Glomerular visceral epithelial cell (primary cell): ENCODE results near the gene SLC22A15.
"Not testable (repeated sequence)": the region's sequence is repeated elsewhere in the genome, so short reads cannot be mapped to it uniquely, and the experiment has no call there.

Source experiments
- DNase-seq: peaks from one replicate; pipeline ENCODE4 v3.0.0-alpha.2; 2016; ENCODE audit errors: extremely low spot score

SLC22A15 gene

DNA sequence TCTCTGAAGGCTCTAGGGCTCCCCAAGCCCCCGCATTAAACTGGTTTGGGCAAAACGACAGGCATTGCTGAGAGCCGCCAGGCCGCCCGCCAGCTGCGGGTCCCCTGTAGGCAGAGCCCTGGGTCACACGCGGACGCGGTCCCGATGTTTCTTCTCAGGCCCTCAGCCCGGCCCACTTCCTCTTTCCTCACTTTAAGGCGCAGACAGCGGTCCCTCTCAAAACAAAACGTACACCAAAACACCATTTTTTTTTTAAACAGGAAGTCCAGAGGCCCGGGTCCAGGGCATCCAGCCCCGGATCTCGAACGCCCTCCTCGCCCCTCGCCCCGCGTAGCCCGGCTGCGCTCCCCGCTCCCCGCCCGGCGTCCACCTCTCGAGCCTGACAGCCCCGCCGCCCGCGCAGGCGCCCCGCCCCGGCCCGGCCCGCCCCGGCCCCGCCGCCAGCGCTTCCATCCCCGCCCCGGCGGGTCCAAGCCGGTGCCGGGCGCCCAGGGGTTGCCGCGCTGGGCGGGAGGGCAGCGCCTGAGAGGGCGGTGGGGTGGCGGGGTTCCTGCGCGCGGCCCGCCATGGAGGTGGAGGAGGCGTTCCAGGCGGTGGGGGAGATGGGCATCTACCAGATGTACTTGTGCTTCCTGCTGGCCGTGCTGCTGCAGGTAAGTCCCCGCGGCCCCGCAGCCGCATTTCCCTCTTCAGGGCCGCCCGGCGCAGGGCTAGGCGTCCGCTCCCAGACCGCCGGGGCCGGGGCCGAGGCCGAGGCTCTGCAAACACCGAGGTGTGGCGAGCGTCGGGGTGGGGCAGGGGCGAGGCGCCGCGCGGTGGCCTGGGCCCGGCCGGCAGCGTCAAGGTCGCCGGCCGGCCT, at the start of gene SLC22A15:
Gene SLC22A15, plus strand, starts transcription at position 452 of the 859 bp plus-strand sequence. Its CDS starts 115 bp downstream, at position 567.
- peak; percentile 68 for DNase-seq

DNA sequence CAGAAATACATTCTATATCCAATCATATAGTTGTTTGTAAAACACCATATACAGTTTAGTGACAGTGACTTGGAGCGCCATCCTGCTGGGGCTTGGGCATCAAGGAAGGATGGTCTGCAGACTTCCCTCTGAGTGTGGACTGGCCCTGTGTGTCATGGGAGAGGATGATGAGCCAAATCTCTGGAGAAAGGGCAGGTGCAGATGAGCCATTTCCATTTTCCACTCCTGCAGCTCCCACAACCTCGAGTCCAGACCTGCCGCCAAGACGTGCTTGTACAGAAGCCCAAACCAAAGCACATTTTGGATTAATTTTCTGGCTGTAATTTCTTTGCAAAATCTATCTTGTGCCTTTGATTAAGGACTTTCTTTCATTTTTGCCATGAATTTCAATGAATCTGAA, 48.3 kb upstream of the SLC22A15 start:
- no peak for DNase-seq

DNA sequence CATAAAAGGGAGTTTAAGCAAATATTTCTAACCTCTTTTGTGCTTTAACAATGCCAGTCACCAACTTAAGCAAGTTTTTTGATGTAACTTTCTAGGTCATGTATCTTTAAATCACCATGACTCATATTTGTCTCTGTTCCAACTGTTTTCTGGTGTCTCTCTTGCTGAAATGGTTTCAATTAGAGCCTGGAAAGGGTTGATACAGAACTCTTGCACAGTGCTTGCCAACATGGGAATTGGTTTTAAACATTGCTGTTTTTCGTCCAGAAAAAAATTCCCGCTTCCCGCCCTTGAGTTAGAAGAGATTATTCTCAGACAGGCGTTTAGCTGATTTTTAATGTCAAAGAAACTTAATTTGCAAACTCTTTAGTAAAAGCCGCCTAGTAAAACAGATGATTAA, 46.4 kb upstream of the SLC22A15 start:
- DNase-seq, result no peak

DNA sequence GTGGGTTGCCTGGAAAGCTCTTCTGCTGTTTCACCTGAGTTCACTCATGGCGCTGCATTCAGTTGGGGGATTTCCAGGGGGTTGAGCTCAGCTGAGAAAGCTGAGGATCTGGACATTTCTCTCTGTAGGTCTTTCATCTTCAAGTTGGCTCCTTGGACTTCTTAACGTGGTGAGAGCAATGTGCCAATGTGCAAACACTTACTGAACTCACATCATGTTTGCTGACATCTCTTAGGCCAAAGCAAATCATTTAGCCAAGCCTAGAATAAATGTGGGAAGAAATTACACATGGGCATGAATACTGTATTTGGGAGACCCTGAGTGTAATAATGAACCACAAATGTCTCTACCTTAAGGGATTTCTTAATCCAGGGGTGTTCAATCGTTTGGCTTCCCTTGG, 42.7 kb upstream of the SLC22A15 start:
- no peak for DNase-seq

DNA sequence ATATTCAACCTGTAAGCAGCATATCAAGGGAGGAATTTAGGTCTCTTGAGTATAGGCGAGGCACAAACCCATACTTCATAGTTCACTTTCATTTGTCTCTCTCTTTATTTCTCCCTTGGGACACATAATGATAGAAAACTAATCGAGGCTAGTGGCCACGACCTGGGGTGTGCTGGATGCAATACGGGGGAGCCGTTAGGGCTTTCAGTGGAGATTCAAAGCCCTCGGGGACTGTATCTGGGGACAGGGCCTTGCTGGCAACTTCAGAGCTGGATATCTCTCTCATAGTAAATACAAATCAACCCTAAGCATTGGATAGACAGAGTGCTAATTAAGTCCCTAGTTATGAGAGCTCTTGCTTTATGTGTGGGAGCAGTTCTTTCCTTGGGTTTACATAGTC, 36.9 kb upstream of the SLC22A15 start:
- DNase-seq, result no peak

DNA sequence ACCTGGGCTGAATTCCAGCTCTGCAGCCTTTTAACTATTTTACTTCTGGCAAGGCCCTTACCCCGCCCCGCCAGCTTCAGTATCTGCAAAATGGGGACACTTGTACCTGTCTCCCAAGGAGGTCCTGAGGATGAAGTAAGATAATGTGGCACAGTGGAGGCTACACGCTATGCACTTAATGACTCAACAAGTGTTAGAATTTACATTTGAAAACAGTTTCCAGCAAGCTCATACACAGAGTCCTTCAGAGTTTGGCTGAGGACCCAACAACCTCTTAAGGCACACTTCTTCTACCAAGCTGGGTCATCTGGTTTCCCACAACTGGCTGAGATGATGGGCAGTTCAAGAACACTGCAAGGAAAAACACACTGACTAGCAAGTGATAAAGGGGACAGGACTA, 30.2 kb upstream of the SLC22A15 start:
- no peak for DNase-seq

DNA sequence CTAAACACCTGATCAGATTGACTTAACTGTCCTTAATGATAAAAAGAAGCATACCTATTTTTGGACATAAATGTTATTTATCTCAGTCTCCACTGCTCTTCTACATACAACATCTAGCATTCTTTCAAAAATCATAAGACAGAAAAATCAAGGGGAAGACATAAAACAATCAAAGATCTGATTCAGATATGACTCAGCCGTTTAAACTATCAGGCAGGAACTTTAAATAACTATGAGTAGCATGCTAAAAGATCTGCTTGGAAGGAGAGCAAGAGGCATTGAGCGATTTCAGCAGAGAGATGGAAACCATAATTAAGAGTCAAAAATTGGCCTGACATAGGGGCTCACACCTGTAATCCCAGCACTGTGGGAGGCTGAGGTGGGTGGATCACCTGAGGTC, 27.2 kb upstream of the SLC22A15 start:
- DNase-seq, result no peak

DNA sequence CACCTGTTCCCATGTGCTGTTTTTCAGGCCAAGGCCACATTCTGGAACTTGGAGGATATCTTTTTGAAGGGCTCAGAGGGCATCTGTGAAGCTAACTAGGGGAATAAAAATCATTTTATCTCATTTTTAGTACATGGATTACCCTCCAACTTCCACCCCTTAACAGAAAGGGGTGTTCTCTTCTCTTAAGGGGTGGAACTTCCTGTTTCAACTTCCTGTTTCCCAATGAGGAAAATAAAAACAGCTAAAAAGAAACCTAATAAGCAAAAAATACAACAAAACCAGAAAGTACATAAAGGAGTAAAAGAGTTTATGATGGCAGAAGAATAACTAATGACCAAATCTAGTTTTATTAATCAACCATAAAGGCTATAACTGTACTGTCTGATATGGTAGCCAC, 24.8 kb upstream of the SLC22A15 start:
- no peak for DNase-seq

DNA sequence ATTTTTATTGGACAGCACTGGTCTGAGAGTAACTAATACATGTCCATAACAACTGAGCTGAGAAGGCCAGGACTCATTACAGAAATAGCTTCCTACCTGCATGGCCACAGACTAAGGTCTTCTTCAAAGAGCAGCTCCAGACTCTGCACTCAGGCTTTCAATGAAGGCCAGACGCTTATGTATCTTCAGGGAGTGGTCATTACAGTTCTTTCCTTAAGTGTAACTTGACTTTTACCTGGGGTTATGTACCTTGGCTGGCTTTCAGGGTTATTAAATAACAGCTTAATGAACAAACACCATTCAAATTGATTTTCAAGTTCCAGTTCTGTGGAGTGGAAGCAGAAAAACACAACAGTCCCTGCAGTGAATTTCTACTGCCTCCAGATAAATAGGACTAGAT, 23.8 kb upstream of the SLC22A15 start:
- DNase-seq, result no peak

DNA sequence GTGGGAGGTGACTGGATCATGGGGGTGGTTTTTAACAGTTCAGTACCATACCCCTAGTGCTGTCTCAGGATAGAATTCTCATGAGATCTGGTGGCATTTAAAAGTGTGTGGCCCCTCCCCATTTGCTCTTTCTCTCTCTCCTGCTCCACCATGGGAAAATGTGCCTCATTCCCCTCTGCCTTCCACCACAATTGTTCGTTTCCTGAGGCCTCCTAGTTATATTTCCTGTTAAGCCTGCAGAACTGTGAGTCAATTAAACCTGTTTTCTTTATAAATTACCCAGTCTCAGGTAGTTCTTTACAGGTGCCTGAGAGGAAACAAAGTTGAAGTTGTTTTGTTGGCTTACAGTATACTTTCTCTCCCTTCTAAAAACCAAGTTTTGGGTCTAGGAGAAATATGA, 23.1 kb upstream of the SLC22A15 start:
- DNase-seq, result no peak

DNA sequence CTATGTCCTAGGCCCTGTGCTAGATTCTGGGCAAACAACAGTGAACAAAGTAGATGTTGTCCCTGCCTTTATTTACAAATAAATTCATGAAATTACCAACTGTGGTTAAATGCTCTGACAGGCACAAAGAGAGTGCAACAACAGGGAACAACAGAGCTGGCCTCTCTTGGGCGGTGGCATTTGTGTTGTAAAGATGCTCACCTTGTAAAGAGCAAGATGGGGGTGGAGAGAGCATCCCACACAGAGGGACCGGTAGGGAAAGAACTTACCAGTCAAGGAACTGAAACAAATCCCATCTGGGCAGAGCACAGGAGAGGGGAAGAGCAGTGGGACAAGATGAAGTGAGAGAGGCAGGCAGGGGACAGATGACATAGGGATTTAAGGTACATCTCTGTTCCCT, 21.6 kb upstream of the SLC22A15 start:
- no peak for DNase-seq

DNA sequence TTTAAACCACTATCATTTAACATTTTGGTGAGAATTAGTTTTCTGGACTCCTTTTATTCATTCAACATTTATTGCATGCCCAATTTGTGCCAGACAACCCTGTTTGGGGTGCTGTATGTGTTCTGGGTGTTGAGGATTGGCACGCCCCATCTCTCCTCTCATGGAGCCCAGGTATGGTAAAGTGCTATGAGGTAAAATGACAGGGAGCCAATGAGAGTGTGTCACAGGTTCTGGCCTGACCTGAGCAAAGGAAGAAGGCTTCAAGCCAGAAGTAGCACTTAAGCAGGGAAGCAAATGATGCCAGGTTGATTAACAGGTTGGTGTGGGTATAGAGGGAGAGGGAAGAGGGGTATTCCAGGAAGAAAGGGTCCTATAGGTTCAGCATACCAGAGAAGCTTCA, 21.1 kb upstream of the SLC22A15 start:
- DNase-seq, result no peak

DNA sequence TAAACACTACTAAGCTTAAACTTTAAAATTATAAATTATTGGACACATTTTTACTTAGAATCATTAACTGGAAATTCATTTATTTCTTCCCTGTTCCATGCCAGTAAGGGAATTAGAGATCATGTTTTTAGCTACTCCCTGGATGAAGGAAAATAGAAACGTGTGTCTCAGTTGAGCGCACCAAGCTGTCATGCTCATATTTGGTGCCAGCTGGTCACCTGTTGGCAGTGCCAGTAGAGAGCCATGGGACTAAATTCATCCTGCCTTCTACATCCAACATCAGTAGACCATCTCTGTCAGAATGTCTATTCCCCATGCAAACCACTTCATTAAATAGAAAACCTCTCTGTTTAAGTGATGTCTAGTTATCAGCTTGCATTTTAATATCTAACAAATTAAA, 17.4 kb upstream of the SLC22A15 start:
- no peak for DNase-seq

DNA sequence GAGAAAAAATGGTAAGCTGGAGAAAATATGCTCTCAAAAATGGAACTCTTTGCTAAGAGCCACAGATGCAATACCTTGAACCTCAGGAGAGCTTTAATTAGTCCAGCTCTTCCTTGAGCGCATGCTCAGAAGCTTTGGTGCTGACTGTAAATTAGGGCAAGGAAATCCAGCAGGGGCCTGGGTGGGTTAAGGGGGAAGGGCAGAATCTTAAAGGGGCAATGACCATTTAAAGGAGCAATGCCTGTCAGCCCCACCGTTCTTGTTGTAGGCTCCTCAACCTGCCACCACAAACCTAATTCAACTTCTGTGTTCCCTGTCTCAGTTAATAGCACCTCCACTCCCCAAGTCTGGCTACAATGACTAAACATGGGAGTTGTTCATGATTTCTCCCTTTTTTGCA, 6.8 kb upstream of the SLC22A15 start:
- no peak for DNase-seq

DNA sequence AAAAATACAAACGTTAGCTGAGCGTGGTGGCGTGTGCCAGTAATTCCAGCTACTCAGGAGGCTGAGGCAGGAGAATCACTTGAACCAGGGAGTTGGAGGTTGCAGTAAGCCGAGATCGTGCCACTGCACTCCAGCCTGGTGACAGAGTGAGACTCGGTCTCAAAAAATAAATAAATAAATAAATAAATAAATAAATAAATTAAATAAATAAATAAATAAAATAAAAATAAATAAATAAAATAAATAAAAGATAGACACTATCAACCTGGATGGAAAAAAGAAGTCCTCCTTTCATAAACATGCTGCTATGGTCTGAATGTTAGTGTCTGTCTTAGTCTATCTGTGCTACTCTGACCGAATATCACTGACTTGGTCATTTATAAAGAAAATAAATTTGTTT, 4.5 kb upstream of the SLC22A15 start:
- not testable (repeated sequence) for DNase-seq

DNA sequence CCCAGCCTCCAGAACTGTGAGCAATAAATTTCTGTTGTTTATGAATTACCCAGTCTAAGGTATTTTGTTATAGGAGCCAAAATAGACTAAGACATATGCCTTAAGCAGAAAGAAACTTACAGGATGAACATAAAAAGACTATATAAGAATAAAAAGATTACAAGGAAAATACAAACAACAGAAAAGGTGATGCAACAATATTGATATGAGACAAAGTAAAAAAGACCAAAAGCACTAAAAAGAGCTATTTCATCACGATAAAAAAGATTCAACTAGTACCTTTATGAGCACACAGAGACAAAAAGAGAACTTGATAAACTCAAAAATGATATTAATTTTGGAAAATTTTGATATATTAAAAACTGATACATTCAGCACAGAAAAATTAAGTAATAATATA, 3.2 kb upstream of the SLC22A15 start:
- DNase-seq, result no peak

DNA sequence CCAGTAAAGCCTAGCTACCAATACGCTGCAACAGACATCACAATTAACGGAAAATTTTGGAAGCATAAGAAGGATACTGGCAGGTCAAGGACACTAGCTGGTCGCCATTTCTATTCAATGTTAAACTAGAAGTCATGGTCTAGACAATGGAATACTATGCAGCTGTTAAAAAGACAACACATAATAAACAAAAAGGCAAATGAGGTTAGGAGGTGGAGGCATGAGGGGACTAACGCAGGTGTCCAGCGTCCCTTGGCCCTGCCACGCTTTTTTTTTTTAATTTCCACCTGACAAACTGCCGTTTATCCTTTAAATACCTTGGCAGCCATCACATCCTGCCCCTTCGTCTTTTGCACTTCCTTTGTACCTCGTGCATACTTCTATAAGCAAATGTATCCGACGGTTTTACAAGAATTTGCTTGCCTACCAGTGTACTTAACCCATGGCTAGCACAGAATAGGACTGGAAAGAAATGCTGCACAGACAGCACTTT, 698 bp upstream of the SLC22A15 start:
- no peak for DNase-seq

DNA sequence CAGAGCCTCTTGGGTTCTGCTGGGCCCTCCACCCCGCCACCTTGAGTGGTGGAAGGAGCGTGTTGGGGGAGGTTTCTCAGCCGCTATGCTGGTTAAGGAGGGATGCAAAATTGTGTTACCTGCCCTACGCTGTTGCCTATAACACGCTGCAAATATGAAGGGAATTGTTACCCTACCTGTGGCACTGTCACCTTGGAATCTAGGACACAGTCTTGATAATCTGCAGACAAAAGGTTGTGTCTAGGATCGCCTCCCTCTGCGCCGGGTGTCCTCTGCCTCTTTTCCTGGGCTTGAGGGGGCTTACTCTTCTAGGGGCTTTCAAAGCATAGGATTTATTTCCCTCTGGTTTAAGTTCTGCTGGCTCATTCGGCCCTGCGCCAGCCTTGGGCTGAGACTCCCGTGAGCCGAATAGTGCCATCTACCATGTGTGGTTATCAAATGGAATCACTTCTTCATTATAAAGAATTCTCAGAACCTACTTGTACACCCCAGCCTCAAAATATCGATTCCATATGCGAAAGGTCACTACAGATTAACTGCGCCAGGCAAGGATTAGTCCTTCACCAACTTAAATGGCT, 697 bp downstream of the SLC22A15 start:
- no peak for DNase-seq

DNA sequence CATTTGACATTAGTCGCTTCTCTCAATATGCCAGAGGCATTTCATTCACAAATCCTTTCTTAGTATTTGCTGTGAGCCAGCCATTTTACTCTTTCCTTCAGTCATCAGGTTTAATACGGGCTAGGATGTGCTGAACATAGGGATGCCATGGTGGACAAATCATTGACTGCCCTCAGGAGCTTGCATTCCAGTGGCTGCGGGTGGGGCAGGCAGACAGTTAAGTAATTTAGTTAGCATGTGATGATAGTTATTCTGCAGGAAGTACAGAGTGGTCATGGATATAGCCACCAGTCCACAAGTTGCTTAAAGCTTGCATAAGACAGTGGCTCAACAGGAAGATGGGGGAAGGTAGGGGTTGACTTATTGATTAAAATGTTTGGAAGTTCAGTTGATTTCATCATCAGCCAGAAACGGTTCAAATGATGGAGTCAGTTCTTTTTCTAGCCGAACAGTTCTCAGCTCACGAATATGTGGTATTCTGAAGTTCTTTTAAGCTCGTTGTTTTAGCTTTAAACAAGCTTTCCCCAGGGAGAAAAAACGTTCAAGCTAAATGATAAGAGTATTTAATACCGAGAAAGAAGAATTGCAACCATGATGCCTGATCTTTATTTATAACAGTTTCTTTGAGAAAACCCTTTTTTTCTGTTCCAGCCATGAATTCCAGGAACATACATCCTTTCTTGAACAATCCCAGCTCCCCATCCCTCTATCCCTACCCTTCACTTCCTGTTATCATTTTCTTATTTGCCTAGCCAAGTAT, 1.4 kb downstream of the SLC22A15 start:
- peak; percentile 79 for DNase-seq

DNA sequence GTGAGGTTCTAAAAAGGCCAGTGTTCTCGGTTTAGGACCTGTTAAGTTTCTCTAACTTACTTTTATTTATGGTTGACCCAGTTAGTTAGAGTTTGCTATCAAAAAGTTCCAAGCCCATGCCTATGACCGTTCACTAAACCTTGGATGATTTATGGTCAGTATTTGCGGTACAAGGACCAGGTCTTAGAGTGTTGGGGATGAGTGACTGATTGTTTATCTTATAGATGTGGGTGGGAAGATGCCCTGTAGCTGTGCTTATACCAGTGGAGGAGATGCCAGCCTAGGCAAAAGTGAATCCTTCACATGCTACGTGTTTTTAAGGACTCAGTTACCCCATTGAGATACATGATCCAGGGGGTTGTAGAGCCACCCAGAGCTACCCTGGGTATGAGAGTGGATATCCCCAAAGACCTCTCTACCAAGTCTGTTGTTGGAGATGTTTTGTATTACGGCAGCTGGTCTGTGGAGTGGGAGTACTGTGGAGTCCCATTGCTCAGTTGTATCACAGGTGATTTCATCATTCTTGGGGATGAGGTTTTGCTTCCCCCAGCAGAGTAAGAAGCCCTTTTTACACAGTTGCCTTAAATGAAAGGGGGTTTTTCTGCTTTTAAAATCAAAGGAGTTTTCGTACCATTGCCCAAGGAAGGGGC, 2.1 kb downstream of the SLC22A15 start:
- DNase-seq, result no peak

DNA sequence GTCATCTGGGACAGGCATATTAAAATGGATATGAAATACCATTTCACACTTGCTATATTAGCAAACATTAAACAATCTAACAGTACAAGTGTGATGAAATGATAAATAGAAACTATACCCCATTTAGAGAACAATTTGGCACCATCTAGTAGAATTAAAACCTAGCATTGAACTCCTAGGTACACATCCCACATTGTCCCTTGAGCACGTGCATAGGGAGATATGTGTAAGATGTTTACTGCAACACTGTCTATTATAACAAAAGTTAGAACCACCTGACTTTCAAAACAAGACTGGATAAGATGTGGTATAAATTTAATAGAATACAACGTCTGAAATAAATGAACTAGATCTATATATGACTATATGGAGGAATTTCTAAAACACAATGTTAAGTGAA, 3.8 kb downstream of the SLC22A15 start:
- DNase-seq, result no peak
